HG02763 (cell line): ENCODE results near the gene FBXW10.
"Not testable (repeated sequence)": the region's sequence is repeated elsewhere in the genome, so short reads cannot be mapped to it uniquely, and the experiment has no call there.

ENCODE experiments used
- ATAC-seq: cut with Tn5 transposase; IDR thresholded peaks from one replicate; pipeline ENCODE4 v1.9.1; 2021; ENCODE audit warnings: mild to moderate bottlenecking, moderate library complexity; ENCODE audit not compliant: unreplicated experiment

The FBXW10 gene

DNA sequence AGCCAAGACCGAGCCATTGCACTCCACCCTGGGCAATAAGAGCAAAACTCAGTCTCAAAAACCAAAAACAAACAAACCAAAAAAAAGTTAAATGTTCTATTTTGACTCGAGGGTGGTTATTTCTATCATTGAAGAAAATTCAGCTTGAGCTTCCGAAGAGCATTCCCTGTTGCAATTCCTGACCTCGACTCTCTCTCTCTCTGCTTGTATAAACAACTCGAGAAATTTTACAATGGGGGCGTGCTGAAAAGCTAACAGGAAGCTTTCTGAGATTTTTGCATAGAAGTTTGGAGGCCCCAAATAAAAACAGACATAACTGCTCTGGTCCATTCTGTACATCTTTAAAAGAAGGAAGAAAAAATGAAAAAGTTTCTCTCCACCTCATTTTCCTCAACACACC is 3.6 kb downstream of the FBXW10 start:
- not testable (repeated sequence) for ATAC-seq

GRCh38 chr17:18750242-18750641 is 6.4 kb downstream of the FBXW10 start:
- ATAC-seq, result not testable (repeated sequence)

DNA sequence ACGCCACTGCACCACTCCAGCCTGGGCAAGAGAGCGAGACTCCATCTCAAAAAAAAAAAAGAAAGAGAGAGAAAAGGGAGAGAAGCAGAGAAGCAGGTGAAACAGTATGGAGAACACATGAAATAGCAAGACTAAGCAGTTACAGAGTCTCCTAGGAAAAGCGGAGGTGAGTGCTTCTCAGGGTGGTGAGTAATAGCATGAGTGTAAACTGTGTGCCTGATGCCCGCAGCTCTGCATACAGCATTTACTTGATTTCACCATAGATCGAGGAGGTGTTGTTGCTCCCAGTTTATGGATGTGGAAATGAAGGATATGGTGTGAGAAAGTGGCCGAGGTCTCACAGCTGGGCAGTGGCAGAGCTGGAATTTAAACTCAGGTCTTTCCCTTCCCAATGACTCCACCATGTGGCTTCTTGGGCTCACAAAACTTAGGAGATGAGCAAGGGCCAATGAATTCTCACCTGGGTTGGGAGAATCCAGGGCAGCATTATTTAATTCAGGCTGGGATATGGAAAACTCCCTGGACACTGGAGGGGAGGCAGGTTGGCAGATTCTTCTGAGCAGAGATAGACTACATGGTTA is 10.1 kb downstream of the FBXW10 start:
- ATAC-seq, result not testable (repeated sequence)

- not testable (repeated sequence) for ATAC-seq
Measured at GRCh38 chr17:18755969-18756368, 12.1 kb downstream of the FBXW10 start.

GRCh38 chr17:18757368-18758044 is 13.7 kb downstream of the FBXW10 start:
- ATAC-seq, result not testable (repeated sequence)

DNA sequence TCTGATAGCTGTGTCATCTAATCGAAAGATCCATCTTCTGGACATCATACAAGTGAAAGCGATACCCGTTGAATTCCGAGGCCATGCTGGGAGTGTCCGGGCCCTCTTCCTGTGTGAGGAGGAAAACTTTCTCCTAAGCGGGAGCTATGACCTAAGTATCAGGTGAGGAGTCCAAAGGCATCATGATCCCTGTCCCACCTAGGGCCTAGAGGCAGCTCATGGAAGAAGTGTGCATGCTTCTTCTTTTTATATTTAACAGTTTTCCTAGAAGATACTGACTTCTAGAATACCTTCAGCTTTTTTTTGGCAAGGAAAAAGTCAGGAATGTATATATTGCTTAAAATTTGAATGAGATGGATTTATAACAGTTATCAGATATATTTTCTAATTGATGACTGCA is 14.5 kb downstream of the FBXW10 start:
- not testable (repeated sequence) for ATAC-seq

- ATAC-seq, result not testable (repeated sequence)
Measured at GRCh38 chr17:18760221-18760620, 16.4 kb downstream of the FBXW10 start.

DNA sequence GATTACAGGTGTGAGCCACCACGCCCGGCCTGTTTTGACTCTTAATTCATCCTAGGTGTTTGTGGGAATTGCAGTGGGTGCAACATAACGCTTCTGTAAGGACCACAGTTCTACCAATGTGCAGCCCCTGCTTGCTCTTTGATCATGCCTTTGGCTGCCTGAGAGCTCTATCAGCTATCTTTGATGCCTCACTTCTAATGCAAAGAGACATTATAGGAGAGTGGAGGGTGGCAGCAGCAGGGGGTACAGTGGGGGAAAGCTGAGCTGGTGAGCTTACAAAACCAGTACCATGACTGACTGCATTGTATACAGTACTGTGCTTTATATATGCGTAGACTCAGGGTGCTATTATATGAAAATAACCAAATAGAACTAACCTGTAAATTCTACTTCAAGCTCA is 26.7 kb downstream of the FBXW10 start:
- ATAC-seq, result not testable (repeated sequence)

- not testable (repeated sequence) for ATAC-seq
Measured at GRCh38 chr17:18771066-18771465, 27.2 kb downstream of the FBXW10 start.

DNA sequence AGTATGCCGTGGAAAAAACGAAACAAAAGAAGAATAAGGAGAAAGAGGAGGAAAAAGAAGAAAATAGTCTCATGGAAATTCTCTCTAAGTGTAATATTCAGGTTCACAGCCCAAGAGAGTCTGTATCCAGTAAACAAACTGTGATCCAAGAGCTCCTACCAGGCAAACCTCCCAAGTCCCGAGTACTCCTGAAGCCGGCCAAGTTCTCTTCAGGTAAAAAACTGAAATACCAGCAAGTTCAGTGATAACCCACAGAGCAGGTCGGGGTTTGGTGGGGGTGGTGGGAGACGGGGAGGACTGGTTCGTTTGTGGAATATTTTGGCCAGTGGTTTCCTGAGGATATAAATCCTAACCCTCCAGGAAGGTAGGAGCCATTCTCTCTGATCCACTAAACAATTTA is 28.6 kb downstream of the FBXW10 start:
- ATAC-seq, result no peak

GRCh38 chr17:18780991-18781718 is 37.3 kb downstream of the FBXW10 start, which contains the start of gene TVP23B:
TSS of gene TVP23B (plus strand) at chr17:18781183. CDS start at chr17:18781294, 111 bp downstream.
- ATAC-seq, result peak; percentile 97

DNA sequence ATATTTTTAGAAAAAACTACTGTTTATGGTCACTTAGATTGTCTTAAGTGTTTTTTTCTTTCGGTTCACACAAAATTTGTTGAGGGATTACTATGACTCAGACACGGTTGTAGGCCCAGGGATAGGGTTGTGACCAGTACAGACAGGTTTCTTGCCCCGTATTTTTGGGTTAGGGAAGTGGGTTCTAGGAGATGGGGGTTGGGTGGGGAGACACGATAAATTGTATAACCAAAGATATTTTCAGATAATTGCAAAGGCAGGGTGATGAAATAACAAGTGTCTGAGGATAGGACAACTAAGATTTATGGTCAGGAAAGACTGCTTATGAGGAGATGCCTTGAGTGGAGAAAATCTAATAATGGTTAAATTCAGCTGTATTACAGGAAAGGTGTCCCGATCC is 38.0 kb downstream of the FBXW10 start:
- not testable (repeated sequence) for ATAC-seq

- not testable (repeated sequence) for ATAC-seq
Measured at GRCh38 chr17:18785933-18786332, 42.1 kb downstream of the FBXW10 start.

GRCh38 chr17:18786890-18787289 is 43.0 kb downstream of the FBXW10 start:
- not testable (repeated sequence) for ATAC-seq

GRCh38 chr17:18791402-18791801 is 47.5 kb downstream of the FBXW10 start:
- ATAC-seq, result not testable (repeated sequence)

GRCh38 chr17:18794841-18795240 is 51.0 kb downstream of the FBXW10 start:
- ATAC-seq, result not testable (repeated sequence)

GRCh38 chr17:18796887-18797286 is 53.0 kb downstream of the FBXW10 start:
- not testable (repeated sequence) for ATAC-seq

GRCh38 chr17:18803458-18804245 is 59.8 kb downstream of the FBXW10 start:
- ATAC-seq, result not testable (repeated sequence)

DNA sequence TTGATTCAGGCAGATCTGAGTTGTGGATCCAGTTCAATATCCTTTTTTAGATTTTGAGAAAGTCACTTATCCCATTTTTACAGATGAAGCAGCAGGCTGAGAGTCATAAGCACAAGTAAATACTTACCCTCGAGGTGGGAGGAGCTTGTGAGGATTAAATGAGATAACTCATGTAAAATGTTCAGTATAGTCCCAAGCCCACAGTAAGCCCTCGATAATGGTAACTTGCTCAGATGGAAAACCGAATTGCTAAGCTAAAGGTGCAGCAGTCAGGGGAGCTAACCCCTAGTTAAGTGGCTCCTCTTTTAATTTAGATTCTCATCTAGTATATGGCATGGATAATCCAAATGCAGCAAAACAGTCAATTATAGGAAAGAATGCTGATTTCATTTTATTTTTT is 72.1 kb downstream of the FBXW10 start:
- not testable (repeated sequence) for ATAC-seq

GRCh38 chr17:18816489-18817371 is 72.9 kb downstream of the FBXW10 start:
- not testable (repeated sequence) for ATAC-seq
